Measurements from ENCODE around the gene ZNF862. TPM values are rescaled to one million over a fixed set of nuclear protein-coding genes. Genes with fewer than 3 reads are reported as not detected.

ZNF862 gene
- total and polyA plus RNA-seq, 10 of the 15 experiments (the other 5 are each of a cell fraction or from before 2014, with no cell fraction given) = 0.49 to 7.7 (median 3.5) TPM

DNA sequence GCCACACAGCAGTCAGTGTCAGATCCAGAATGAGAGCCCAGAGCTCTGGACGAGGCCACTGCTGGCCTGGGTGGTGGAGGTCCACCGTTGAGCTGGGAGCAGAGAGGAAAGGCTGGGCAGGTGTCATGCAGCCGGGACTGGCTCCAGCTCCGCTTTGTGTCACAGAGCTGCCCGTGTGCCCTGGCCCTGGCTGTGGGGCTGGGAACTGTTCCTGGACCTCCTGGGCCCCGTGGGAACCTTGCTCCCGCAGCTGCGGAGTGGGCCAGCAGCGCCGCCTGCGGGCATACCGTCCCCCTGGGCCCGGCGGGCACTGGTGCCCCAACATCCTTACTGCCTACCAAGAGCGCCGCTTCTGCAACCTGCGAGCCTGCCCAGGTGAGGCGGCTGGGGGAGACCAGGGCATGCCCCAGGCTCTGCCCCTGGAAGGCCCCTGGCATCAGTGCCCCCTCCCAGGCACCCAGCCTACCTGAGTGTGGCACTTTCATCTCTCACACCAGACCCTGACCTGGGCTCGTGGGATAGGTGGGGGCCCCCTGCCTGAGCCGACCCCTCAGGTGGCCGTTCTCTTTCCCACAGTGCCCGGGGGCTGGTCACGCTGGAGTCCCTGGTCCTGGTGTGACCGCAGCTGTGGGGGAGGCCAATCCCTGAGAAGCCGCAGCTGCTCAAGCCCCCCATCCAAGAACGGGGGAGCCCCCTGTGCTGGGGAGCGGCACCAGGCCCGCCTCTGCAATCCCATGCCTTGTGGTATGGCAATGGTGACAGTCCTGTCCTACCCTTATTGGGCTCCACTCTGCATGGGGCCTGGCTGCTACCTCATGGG lies 18.8 kb upstream of the ZNF862 start (continued):
- TF ChIP-seq, protein P1, sequence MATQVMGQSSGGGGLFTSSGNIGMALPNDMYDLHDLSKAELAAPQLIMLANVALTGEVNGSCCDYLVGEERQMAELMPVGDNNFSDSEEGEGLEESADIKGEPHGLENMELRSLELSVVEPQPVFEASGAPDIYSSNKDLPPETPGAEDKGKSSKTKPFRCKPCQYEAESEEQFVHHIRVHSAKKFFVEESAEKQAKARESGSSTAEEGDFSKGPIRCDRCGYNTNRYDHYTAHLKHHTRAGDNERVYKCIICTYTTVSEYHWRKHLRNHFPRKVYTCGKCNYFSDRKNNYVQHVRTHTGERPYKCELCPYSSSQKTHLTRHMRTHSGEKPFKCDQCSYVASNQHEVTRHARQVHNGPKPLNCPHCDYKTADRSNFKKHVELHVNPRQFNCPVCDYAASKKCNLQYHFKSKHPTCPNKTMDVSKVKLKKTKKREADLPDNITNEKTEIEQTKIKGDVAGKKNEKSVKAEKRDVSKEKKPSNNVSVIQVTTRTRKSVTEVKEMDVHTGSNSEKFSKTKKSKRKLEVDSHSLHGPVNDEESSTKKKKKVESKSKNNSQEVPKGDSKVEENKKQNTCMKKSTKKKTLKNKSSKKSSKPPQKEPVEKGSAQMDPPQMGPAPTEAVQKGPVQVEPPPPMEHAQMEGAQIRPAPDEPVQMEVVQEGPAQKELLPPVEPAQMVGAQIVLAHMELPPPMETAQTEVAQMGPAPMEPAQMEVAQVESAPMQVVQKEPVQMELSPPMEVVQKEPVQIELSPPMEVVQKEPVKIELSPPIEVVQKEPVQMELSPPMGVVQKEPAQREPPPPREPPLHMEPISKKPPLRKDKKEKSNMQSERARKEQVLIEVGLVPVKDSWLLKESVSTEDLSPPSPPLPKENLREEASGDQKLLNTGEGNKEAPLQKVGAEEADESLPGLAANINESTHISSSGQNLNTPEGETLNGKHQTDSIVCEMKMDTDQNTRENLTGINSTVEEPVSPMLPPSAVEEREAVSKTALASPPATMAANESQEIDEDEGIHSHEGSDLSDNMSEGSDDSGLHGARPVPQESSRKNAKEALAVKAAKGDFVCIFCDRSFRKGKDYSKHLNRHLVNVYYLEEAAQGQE (IDR thresholded peaks at IDR 0.05; ENCODE audit: low read depth, low read length) = no peak
- TF ChIP-seq ASH2L (IDR thresholded peaks at IDR 0.05; ENCODE audit: borderline replicate concordance, low read depth) = no peak
- TF ChIP-seq MXI1 (IDR thresholded peaks at IDR 0.05; ENCODE audit: low read depth, low read length) = no peak
- no peak for TF ChIP-seq TAF1 (IDR thresholded peaks at IDR 0.05; ENCODE audit: borderline replicate concordance, low read depth, low read length)
- TF ChIP-seq BCL11A (IDR thresholded peaks at IDR 0.05; ENCODE audit: low read depth, low read length) = no peak
- TF ChIP-seq SMC3 (IDR thresholded peaks at IDR 0.05; ENCODE audit: borderline replicate concordance, low read length) = no peak
- TF ChIP-seq PML (IDR thresholded peaks at IDR 0.05; ENCODE audit: low read length) = no peak
- no peak for TF ChIP-seq NFIC (IDR thresholded peaks at IDR 0.05; ENCODE audit: low read depth, low read length)
- TF ChIP-seq MYB (IDR thresholded peaks at IDR 0.05; ENCODE audit: borderline replicate concordance, low read depth, low read length) = no peak
- no peak for TF ChIP-seq SPI1 (IDR thresholded peaks at IDR 0.05; ENCODE audit: borderline replicate concordance, insufficient read depth, low read depth, low read length)

All from GM12878 (cell line).